Ascending aorta (tissue), 2 donors: ENCODE data around the gene SYP. TPM values are rescaled to one million over a fixed set of nuclear protein-coding genes. Genes with fewer than 3 reads are reported as not detected.
"Not testable (repeated sequence)": the region's sequence is repeated elsewhere in the genome, so short reads cannot be mapped to it uniquely, and the experiment has no call there.

Experiments
- DNase-seq, 2 donors: peaks; one replicate each; pipeline ENCODE4 v3.0.0-alpha.2; 2019; ENCODE audit warnings: low spot score in 2 of 2
- H3K27ac ChIP-seq, 2 donors: fragments of 200-600 bp; sonication (generic); one replicate each; pipeline ENCODE4 v1.5.1; 2016 to 2017; ENCODE audit warnings: mild to moderate bottlenecking in 1 of 2
- H3K27me3 ChIP-seq: fragments of 200-600 bp; sonication (generic); one replicate; pipeline ENCODE4 v1.5.1; 2017
- H3K36me3 ChIP-seq, 2 donors: fragments of 200-600 bp; sonication (generic); one replicate each; pipeline ENCODE4 v1.5.1; 2016
- H3K4me1 ChIP-seq, 2 donors: fragments of 200-600 bp; sonication (generic); one replicate each; pipeline ENCODE4 v1.5.1; 2016 to 2017; ENCODE audit warnings: mild to moderate bottlenecking in 1 of 2
- H3K4me3 ChIP-seq, 2 donors: fragments of 200-600 bp; sonication (generic); one replicate each; pipeline ENCODE4 v1.5.1; 2016 to 2017; ENCODE audit warnings: mild to moderate bottlenecking in 1 of 2
- H3K9me3 ChIP-seq, 2 donors: fragments of 200-600 bp; sonication (generic); one replicate each; pipeline ENCODE4 v1.5.1; 2016
- intact Hi-C: fragments of 100-400 bp; cut with DNase I; formaldehyde crosslinking; loops from one replicate; pipeline ENCODE4 v1.15.1; 2023
- total RNA-seq: library from RNA; depleted of rRNA; stranded (reverse); fragments of >200 nt; gene quantifications from one replicate; pipeline ENCODE4 v1.1.0, GENCODE V29; 2016
- TF ChIP-seq, protein P1 (sequence below), 3 experiments: fragments of 200-600 bp in 2 of 3; fragments of 450-650 bp in 1 of 3; sonication (generic) in 2 of 3; IDR thresholded peaks; one replicate each; pipeline ENCODE4 v1.5.1; 2016 to 2019; ENCODE audit warnings: antibody characterized with exemption in 3 of 3, mild to moderate bottlenecking in 1 of 3, moderate library complexity in 1 of 3

The SYP gene
- total RNA-seq, 1 donor from 2014 or later, result 0.53 TPM

DNA sequence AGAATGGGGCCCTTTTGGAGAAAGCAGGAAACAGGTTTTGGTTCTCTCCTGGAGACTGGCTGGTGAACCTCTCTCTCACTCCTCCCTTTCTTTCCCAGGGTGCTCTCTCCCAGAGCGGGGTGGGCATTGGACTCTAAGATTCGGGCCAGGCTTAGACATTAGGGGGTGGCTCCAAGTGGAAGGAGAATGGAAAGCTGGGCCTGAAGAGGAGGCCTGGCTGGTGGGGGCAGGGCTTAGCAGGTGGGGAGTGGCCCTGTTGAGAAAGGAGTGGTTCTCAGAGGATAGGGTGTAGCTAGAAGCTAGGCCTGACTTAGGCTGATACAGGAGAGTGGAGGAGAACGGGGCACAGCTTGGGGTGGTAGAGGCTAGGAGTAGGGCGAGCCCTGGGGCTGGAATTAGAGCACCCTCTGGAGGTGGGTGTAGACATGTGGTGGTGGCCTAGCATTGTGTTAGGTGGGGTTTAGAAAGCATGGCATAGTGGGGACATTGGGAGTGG is 22.6 kb downstream of the SYP start:
- H3K27me3 ChIP-seq, result no peaks in the 10 kb centered on the region
- TF ChIP-seq, protein P1, sequence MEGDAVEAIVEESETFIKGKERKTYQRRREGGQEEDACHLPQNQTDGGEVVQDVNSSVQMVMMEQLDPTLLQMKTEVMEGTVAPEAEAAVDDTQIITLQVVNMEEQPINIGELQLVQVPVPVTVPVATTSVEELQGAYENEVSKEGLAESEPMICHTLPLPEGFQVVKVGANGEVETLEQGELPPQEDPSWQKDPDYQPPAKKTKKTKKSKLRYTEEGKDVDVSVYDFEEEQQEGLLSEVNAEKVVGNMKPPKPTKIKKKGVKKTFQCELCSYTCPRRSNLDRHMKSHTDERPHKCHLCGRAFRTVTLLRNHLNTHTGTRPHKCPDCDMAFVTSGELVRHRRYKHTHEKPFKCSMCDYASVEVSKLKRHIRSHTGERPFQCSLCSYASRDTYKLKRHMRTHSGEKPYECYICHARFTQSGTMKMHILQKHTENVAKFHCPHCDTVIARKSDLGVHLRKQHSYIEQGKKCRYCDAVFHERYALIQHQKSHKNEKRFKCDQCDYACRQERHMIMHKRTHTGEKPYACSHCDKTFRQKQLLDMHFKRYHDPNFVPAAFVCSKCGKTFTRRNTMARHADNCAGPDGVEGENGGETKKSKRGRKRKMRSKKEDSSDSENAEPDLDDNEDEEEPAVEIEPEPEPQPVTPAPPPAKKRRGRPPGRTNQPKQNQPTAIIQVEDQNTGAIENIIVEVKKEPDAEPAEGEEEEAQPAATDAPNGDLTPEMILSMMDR (IDR thresholded peaks at IDR 0.05), result peak in 1 of 3 experiments; percentile 6
- H3K27ac ChIP-seq, result peak overlapping the region; percentile 43 to 64
- no peak for DNase-seq
- H3K9me3 ChIP-seq, result no peaks in the 10 kb centered on the region
- no peak overlapping the region for H3K4me3 ChIP-seq
- H3K36me3 ChIP-seq, result peaks cover 14 to 18% of the 10 kb centered on the region in 2 donors
- H3K4me1 ChIP-seq, result peaks cover 0 to 4% of the 10 kb centered on the region in 2 donors
- intact Hi-C loops, result no loop called here

GRCh38 chrX:49176421-49177326 is 23.3 kb downstream of the SYP start:
- Histone ChIP-seq H3K36me3 (peaks cover 14 to 18% of the 10 kb centered on the region in 2 donors), H3K27ac (peak overlapping the region; percentile 43 to 64), H3K4me1 (peaks cover 0 to 4% of the 10 kb centered on the region in 2 donors), H3K9me3 (no peaks in the 10 kb centered on the region), H3K4me3 (no peak overlapping the region), H3K27me3 (no peaks in the 10 kb centered on the region)
- TF ChIP-seq, protein P1 (IDR thresholded peaks at IDR 0.05), result no peak
- intact Hi-C loops, result no loop called here
- no peak for DNase-seq

- Histone ChIP-seq H3K27me3 (no peaks in the 10 kb centered on the region), H3K4me1 (peaks cover 0 to 4% of the 10 kb centered on the region in 2 donors), H3K9me3 (no peaks in the 10 kb centered on the region), H3K36me3 (peaks cover 14 to 18% of the 10 kb centered on the region in 2 donors), H3K27ac (peak overlapping the region in 1 of 2 donors; percentile 31), H3K4me3 (no peak overlapping the region)
- no peak for DNase-seq
- intact Hi-C loops, result no loop called here
- TF ChIP-seq, protein P1 (IDR thresholded peaks at IDR 0.05), result no peak
Observed at GRCh38 chrX:49175435-49176274, 24.3 kb downstream of the SYP start.

DNA sequence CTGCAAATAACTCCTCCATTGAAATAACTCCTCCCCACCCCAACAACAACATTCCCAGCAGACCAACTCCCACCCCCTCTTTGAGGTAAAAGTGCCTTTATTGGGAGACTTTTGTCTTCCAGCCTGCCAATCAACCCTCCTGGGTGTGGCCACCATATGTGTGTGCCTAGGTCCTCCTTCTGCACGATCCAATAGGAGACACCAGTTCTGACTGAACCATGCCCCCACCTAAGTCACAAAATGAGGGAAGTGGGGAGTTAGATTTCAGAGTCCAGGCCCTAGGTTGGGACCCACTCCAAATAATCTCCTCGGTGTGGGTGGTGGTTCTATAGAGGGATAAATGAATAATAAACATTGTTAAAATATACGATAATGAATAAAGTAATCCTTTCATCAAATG is 25.3 kb downstream of the SYP start:
- Histone ChIP-seq H3K27ac (no peak overlapping the region), H3K27me3 (no peaks in the 10 kb centered on the region), H3K36me3 (peaks cover 14 to 18% of the 10 kb centered on the region in 2 donors), H3K4me1 (peaks cover 0 to 4% of the 10 kb centered on the region in 2 donors), H3K4me3 (no peak overlapping the region), H3K9me3 (no peaks in the 10 kb centered on the region)
- intact Hi-C loops, result no loop called here
- no peak for DNase-seq
- TF ChIP-seq, protein P1 (IDR thresholded peaks at IDR 0.05), result no peak

DNA sequence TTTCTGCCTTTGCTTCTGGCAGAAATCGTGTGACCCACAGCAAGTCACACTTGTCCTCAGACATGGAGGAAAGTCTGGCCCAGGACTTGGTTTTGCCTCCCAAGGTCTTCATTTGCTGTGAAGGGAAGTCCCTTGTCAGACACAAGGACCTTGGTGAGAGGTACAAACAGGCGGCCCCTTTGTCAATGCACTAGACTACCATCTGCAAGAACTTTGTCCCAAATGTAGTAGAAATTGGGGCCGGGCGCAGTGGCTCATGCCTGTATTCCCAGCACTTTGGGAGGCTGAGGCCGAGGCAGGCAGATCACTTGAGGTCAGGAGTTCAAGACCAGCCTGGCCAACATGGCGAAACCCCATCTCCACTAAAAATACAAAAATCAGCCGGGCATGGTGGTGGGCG is 26.4 kb downstream of the SYP start:
- H3K4me1 ChIP-seq, H3K27me3 ChIP-seq, H3K9me3 ChIP-seq, intact Hi-C loops, DNase-seq: not testable (repeated sequence)
- Histone ChIP-seq H3K36me3 (peaks cover 14 to 18% of the 10 kb centered on the region in 2 donors), H3K4me3 (peak overlapping the region in 1 of 2 donors; percentile 72), H3K27ac (peak overlapping the region; percentile 88 to 89)
